ENCODE data around the gene IL4R.

- no peak for TF ChIP-seq POLR2A (IDR thresholded peaks at IDR 0.05)
- TF ChIP-seq, protein P1, sequence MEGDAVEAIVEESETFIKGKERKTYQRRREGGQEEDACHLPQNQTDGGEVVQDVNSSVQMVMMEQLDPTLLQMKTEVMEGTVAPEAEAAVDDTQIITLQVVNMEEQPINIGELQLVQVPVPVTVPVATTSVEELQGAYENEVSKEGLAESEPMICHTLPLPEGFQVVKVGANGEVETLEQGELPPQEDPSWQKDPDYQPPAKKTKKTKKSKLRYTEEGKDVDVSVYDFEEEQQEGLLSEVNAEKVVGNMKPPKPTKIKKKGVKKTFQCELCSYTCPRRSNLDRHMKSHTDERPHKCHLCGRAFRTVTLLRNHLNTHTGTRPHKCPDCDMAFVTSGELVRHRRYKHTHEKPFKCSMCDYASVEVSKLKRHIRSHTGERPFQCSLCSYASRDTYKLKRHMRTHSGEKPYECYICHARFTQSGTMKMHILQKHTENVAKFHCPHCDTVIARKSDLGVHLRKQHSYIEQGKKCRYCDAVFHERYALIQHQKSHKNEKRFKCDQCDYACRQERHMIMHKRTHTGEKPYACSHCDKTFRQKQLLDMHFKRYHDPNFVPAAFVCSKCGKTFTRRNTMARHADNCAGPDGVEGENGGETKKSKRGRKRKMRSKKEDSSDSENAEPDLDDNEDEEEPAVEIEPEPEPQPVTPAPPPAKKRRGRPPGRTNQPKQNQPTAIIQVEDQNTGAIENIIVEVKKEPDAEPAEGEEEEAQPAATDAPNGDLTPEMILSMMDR (IDR thresholded peaks at IDR 0.05) = no peak
These were observed 45.3 kb downstream of the IL4R start for GRCh38 chr16:27359051-27359450.

Data from testis (tissue), 2 donors.